GM23338 (cell line): ENCODE data around the gene CACNB4. TPM values are rescaled to one million over a fixed set of nuclear protein-coding genes. Genes with fewer than 3 reads are reported as not detected.

Experiments
- ATAC-seq: fragments of 200-7000 bp; cut with Tn5 transposase; 3 replicates; pipeline ENCODE4 v1.9.1; 2020
- DNase-seq: peaks from one replicate; pipeline ENCODE4 v3.0.0-alpha.2; 2015; ENCODE audit warnings: low spot score
- H2AFZ ChIP-seq: fragments of 200-600 bp; sonication (generic); 2 replicates; pipeline ENCODE4 v1.8.0; 2016; ENCODE audit warnings: antibody characterized with exemption, mild to moderate bottlenecking, moderate library complexity
- H3F3A ChIP-seq: fragments of 200-600 bp; sonication (generic); replicated peaks from 2 replicates; pipeline ENCODE4 v1.8.0; 2017; ENCODE audit warnings: antibody characterized with exemption, mixed run types, low read depth
- H3K27ac ChIP-seq: fragments of 200-600 bp; sonication (generic); 2 replicates; pipeline ENCODE4 v1.6.1; 2016; ENCODE audit warnings: low read depth
- H3K27me3 ChIP-seq: fragments of 200-600 bp; sonication (generic); 2 replicates; pipeline ENCODE4 v1.8.0; 2016; ENCODE audit warnings: mild to moderate bottlenecking, mixed run types, moderate library complexity; ENCODE audit not compliant: insufficient read depth
- H3K36me3 ChIP-seq: fragments of 200-600 bp; sonication (generic); 2 replicates; pipeline ENCODE4 v1.8.0; 2016; ENCODE audit warnings: mild to moderate bottlenecking; ENCODE audit not compliant: insufficient read depth
- H3K4me1 ChIP-seq: fragments of 200-600 bp; sonication (generic); 2 replicates; pipeline ENCODE4 v1.8.0; 2016; ENCODE audit warnings: mild to moderate bottlenecking, moderate library complexity; ENCODE audit not compliant: insufficient read depth
- H3K4me2 ChIP-seq: fragments of 200-600 bp; sonication (generic); 2 replicates; pipeline ENCODE4 v1.7.1; 2017; ENCODE audit warnings: mixed run types
- H3K4me3 ChIP-seq: fragments of 200-600 bp; sonication (generic); 2 replicates; pipeline ENCODE4 v1.6.1; 2016; ENCODE audit warnings: mixed run types
- H3K79me2 ChIP-seq: fragments of 200-600 bp; sonication (generic); replicated peaks from 2 replicates; pipeline ENCODE4 v1.8.0; 2017; ENCODE audit warnings: mild to moderate bottlenecking; ENCODE audit not compliant: insufficient read depth
- H3K9me2 ChIP-seq: fragments of 200-600 bp; sonication (generic); 2 replicates; pipeline ENCODE4 v1.8.0; 2017; ENCODE audit not compliant: insufficient read depth
- H4K20me1 ChIP-seq: fragments of 200-600 bp; sonication (generic); replicated peaks from 2 replicates; pipeline ENCODE4 v1.8.0; 2017; ENCODE audit warnings: mild to moderate bottlenecking; ENCODE audit not compliant: insufficient read depth
- H3K27ac Mint-ChIP-seq: 2 replicates; pipeline ENCODE4 v1.8.0; 2020; ENCODE audit warnings: inconsistent platforms, mild to moderate bottlenecking, moderate library complexity, mixed read lengths
- H3K27me3 Mint-ChIP-seq: 3 replicates; pipeline ENCODE4 v1.8.0; 2022; ENCODE audit warnings: low read depth, mild to moderate bottlenecking, moderate library complexity, mixed read lengths, inconsistent platforms; ENCODE audit not compliant: insufficient read depth, poor library complexity
- H3K36me3 Mint-ChIP-seq: 3 replicates; pipeline ENCODE4 v1.8.0; 2021; ENCODE audit warnings: low read depth, mild to moderate bottlenecking, inconsistent platforms, moderate library complexity, mixed read lengths
- H3K4me1 Mint-ChIP-seq: 3 replicates; pipeline ENCODE4 v1.8.0; 2020; ENCODE audit warnings: mild to moderate bottlenecking, inconsistent platforms, mixed read lengths
- H3K4me3 Mint-ChIP-seq: 3 replicates; pipeline ENCODE4 v1.8.0; 2021; ENCODE audit warnings: moderate library complexity, mild to moderate bottlenecking, inconsistent platforms, mixed read lengths
- H3K9me3 Mint-ChIP-seq: 3 replicates; pipeline ENCODE4 v1.8.0; 2020; ENCODE audit warnings: moderate library complexity, mild to moderate bottlenecking, inconsistent platforms, mixed read lengths
- CREB1 ChIP-seq: fragments of 250-450 bp; sonication (Bioruptor Pico); IDR thresholded peaks from 2 replicates; pipeline ENCODE4 v1.5.0; 2020; ENCODE audit warnings: low read depth, mild to moderate bottlenecking, moderate library complexity
- EZH2 ChIP-seq: fragments of 200-600 bp; sonication (generic); IDR thresholded peaks from one replicate; pipeline ENCODE4 v1.8.0; 2017; ENCODE audit warnings: antibody characterized with exemption, mild to moderate bottlenecking, low read depth; ENCODE audit not compliant: unreplicated experiment
- EZH2phosphoT487 ChIP-seq: fragments of 200-600 bp; sonication (generic); IDR thresholded peaks from one replicate; pipeline ENCODE4 v1.8.1; 2018; ENCODE audit warnings: antibody characterized with exemption; ENCODE audit not compliant: unreplicated experiment
- JUNB ChIP-seq: IDR thresholded peaks from one replicate; pipeline ENCODE4 v1.6.1; 2016; ENCODE audit warnings: antibody characterized with exemption; ENCODE audit not compliant: unreplicated experiment
- NANOG ChIP-seq: IDR thresholded peaks from 2 replicates; pipeline ENCODE4 v1.6.1; 2016; ENCODE audit warnings: antibody characterized with exemption, borderline replicate concordance
- POLR2AphosphoS5 ChIP-seq: IDR thresholded peaks from 2 replicates; pipeline ENCODE4 v1.6.1; 2016; ENCODE audit warnings: antibody characterized with exemption, low read depth
- STAT1 ChIP-seq: IDR thresholded peaks from one replicate; pipeline ENCODE4 v1.6.1; 2016; ENCODE audit warnings: antibody characterized with exemption; ENCODE audit not compliant: unreplicated experiment
- ZNF114 ChIP-seq: fragments of 250-450 bp; sonication (Bioruptor Pico); IDR thresholded peaks from 2 replicates; pipeline ENCODE4 v1.5.0; 2020; ENCODE audit warnings: mild to moderate bottlenecking, moderate library complexity
- ZNF331 ChIP-seq: fragments of 250-450 bp; sonication (Bioruptor Pico); IDR thresholded peaks from 2 replicates; pipeline ENCODE4 v1.5.0; 2020; ENCODE audit warnings: low read depth, mild to moderate bottlenecking, moderate library complexity
- polyA plus RNA-seq: library from polyadenylated mRNA; unstranded; fragments of >200 nt; fragmentation: Nextera tagmentation; extraction: Ambion mirVana; gene quantifications from 2 replicates; pipeline ENCODE4 v1.2.1, GENCODE V29; 2016
- total RNA-seq: library from RNA; depleted of rRNA; stranded (reverse); fragments of >200 nt; shearing (Covaris generic); gene quantifications from 2 replicates; pipeline ENCODE4 v1.2.3, GENCODE V29; 2014
- TF ChIP-seq, protein P1 (sequence below): fragments of 250-450 bp; sonication (Bioruptor Pico); IDR thresholded peaks from 2 replicates; pipeline ENCODE4 v1.5.0; 2020; ENCODE audit warnings: mild to moderate bottlenecking, moderate library complexity
- TF ChIP-seq, protein P2 (sequence below), 2 experiments: fragments of 200-600 bp in 1 of 2; sonication (generic) in 1 of 2; conservative IDR thresholded peaks; 2 replicates each; pipeline versions ENCODE4 v1.5.1 to v1.6.1; 2016 to 2017; ENCODE audit warnings: antibody characterized with exemption in 2 of 2, low read depth in 2 of 2, mild to moderate bottlenecking in 2 of 2, moderate library complexity in 1 of 2
- TF ChIP-seq, protein P3 (sequence below): IDR thresholded peaks from one replicate; pipeline ENCODE4 v1.6.1; 2018; ENCODE audit warnings: antibody characterized with exemption; ENCODE audit not compliant: unreplicated experiment
- TF ChIP-seq, protein P4 (sequence below): IDR thresholded peaks from 2 replicates; pipeline ENCODE4 v1.6.1; 2016; ENCODE audit warnings: antibody characterized with exemption

The CACNB4 gene
- total and polyA plus RNA-seq, 2 experiments from 2014 or later: 4.0 to 9.8 TPM

DNA sequence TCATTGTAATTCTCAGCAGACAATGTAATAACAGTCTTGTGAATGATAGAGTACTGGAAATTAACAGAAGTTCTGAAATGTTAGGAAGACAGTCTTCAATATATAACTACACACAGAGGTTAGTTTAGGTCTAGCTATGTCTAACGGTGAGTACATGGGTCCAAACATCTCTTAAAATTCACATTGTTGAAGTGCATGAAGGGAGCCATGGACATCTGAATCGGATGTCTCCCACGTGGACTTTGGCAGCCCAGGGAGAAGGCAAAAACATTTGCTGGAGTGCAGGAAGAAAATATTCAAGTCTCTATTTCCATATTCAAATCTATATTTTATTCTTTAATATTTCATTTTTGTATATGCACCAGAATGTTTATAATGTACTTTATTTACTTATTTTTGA lies 34.8 kb downstream of the CACNB4 start:
- Histone ChIP-seq H3F3A (no peaks in the 10 kb centered on the region), H3K4me2 (no peak overlapping the region), H3K27ac (no peak overlapping the region), H3K27me3 (no peaks in the 10 kb centered on the region), H3K36me3 (no peaks in the 10 kb centered on the region), H4K20me1 (no peaks in the 10 kb centered on the region), H3K79me2 (0 out of 2 replicates have a peak, but pooled peaks cover 2% of the 10 kb centered on the region), H3K4me3 (no peak overlapping the region), H2AFZ (no peak overlapping the region), H3K4me1 (0 out of 2 replicates have a peak, but pooled peaks cover 6% of the 10 kb centered on the region), H3K9me2 (no peaks in the 10 kb centered on the region)
- no peak overlapping the region for H3K27ac Mint-ChIP-seq
- TF ChIP-seq ZNF114 (CRISPR knock-in tag) (no peak), NANOG (no peak), EZH2phosphoT487 (no peak), JUNB (no peak), STAT1 (no peak), ZNF331 (CRISPR knock-in tag) (no peak), POLR2AphosphoS5 (no peak), CREB1 (no peak), EZH2 (no peak)
- TF ChIP-seq, protein P1, sequence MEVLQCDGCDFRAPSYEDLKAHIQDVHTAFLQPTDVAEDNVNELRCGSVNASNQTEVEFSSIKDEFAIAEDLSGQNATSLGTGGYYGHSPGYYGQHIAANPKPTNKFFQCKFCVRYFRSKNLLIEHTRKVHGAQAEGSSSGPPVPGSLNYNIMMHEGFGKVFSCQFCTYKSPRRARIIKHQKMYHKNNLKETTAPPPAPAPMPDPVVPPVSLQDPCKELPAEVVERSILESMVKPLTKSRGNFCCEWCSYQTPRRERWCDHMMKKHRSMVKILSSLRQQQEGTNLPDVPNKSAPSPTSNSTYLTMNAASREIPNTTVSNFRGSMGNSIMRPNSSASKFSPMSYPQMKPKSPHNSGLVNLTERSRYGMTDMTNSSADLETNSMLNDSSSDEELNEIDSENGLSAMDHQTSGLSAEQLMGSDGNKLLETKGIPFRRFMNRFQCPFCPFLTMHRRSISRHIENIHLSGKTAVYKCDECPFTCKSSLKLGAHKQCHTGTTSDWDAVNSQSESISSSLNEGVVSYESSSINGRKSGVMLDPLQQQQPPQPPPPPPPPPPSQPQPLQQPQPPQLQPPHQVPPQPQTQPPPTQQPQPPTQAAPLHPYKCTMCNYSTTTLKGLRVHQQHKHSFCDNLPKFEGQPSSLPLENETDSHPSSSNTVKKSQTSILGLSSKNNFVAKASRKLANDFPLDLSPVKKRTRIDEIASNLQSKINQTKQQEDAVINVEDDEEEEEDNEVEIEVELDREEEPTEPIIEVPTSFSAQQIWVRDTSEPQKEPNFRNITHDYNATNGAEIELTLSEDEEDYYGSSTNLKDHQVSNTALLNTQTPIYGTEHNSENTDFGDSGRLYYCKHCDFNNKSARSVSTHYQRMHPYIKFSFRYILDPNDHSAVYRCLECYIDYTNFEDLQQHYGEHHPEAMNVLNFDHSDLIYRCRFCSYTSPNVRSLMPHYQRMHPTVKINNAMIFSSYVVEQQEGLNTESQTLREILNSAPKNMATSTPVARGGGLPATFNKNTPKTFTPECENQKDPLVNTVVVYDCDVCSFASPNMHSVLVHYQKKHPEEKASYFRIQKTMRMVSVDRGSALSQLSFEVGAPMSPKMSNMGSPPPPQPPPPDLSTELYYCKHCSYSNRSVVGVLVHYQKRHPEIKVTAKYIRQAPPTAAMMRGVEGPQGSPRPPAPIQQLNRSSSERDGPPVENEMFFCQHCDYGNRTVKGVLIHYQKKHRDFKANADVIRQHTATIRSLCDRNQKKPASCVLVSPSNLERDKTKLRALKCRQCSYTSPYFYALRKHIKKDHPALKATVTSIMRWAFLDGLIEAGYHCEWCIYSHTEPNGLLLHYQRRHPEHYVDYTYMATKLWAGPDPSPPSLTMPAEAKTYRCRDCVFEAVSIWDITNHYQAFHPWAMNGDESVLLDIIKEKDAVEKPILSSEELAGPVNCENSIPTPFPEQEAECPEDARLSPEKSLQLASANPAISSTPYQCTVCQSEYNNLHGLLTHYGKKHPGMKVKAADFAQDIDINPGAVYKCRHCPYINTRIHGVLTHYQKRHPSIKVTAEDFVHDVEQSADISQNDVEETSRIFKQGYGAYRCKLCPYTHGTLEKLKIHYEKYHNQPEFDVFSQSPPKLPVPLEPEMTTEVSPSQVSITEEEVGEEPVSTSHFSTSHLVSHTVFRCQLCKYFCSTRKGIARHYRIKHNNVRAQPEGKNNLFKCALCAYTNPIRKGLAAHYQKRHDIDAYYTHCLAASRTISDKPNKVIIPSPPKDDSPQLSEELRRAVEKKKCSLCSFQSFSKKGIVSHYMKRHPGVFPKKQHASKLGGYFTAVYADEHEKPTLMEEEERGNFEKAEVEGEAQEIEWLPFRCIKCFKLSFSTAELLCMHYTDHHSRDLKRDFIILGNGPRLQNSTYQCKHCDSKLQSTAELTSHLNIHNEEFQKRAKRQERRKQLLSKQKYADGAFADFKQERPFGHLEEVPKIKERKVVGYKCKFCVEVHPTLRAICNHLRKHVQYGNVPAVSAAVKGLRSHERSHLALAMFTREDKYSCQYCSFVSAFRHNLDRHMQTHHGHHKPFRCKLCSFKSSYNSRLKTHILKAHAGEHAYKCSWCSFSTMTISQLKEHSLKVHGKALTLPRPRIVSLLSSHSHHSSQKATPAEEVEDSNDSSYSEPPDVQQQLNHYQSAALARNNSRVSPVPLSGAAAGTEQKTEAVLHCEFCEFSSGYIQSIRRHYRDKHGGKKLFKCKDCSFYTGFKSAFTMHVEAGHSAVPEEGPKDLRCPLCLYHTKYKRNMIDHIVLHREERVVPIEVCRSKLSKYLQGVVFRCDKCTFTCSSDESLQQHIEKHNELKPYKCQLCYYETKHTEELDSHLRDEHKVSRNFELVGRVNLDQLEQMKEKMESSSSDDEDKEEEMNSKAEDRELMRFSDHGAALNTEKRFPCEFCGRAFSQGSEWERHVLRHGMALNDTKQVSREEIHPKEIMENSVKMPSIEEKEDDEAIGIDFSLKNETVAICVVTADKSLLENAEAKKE (CRISPR knock-in tag): no peak
- TF ChIP-seq, protein P2, sequence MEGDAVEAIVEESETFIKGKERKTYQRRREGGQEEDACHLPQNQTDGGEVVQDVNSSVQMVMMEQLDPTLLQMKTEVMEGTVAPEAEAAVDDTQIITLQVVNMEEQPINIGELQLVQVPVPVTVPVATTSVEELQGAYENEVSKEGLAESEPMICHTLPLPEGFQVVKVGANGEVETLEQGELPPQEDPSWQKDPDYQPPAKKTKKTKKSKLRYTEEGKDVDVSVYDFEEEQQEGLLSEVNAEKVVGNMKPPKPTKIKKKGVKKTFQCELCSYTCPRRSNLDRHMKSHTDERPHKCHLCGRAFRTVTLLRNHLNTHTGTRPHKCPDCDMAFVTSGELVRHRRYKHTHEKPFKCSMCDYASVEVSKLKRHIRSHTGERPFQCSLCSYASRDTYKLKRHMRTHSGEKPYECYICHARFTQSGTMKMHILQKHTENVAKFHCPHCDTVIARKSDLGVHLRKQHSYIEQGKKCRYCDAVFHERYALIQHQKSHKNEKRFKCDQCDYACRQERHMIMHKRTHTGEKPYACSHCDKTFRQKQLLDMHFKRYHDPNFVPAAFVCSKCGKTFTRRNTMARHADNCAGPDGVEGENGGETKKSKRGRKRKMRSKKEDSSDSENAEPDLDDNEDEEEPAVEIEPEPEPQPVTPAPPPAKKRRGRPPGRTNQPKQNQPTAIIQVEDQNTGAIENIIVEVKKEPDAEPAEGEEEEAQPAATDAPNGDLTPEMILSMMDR (conservative IDR thresholded peaks at IDR 0.05; ENCODE audit: low read depth in 2 of 2): no peak
- TF ChIP-seq, protein P3, sequence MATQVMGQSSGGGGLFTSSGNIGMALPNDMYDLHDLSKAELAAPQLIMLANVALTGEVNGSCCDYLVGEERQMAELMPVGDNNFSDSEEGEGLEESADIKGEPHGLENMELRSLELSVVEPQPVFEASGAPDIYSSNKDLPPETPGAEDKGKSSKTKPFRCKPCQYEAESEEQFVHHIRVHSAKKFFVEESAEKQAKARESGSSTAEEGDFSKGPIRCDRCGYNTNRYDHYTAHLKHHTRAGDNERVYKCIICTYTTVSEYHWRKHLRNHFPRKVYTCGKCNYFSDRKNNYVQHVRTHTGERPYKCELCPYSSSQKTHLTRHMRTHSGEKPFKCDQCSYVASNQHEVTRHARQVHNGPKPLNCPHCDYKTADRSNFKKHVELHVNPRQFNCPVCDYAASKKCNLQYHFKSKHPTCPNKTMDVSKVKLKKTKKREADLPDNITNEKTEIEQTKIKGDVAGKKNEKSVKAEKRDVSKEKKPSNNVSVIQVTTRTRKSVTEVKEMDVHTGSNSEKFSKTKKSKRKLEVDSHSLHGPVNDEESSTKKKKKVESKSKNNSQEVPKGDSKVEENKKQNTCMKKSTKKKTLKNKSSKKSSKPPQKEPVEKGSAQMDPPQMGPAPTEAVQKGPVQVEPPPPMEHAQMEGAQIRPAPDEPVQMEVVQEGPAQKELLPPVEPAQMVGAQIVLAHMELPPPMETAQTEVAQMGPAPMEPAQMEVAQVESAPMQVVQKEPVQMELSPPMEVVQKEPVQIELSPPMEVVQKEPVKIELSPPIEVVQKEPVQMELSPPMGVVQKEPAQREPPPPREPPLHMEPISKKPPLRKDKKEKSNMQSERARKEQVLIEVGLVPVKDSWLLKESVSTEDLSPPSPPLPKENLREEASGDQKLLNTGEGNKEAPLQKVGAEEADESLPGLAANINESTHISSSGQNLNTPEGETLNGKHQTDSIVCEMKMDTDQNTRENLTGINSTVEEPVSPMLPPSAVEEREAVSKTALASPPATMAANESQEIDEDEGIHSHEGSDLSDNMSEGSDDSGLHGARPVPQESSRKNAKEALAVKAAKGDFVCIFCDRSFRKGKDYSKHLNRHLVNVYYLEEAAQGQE: no peak
- TF ChIP-seq, protein P4, sequence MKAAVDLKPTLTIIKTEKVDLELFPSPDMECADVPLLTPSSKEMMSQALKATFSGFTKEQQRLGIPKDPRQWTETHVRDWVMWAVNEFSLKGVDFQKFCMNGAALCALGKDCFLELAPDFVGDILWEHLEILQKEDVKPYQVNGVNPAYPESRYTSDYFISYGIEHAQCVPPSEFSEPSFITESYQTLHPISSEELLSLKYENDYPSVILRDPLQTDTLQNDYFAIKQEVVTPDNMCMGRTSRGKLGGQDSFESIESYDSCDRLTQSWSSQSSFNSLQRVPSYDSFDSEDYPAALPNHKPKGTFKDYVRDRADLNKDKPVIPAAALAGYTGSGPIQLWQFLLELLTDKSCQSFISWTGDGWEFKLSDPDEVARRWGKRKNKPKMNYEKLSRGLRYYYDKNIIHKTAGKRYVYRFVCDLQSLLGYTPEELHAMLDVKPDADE: no peak
- DNase-seq: no peak
- no peak overlapping the region for H3K4me3 Mint-ChIP-seq
- H3K9me3 Mint-ChIP-seq: peaks cover 13% of the 10 kb centered on the region
- peaks cover 2% of the 10 kb centered on the region for H3K27me3 Mint-ChIP-seq
- H3K36me3 Mint-ChIP-seq: peaks cover 11% of the 10 kb centered on the region; the same call in 2 of the 3 replicates
- no peak for ATAC-seq
- H3K4me1 Mint-ChIP-seq: peaks cover 19% of the 10 kb centered on the region
